GM21576 (cell line): Measurements from ENCODE around the gene CXXC4.

Experiments
- ATAC-seq: cut with Tn5 transposase; IDR thresholded peaks from one replicate; pipeline ENCODE4 v1.9.1; 2021; ENCODE audit warnings: mild to moderate bottlenecking, moderate library complexity; ENCODE audit not compliant: unreplicated experiment

CXXC4 gene

GRCh38 chr4:104490096-104490769, 4.5 kb downstream of the CXXC4 start:
- peak; percentile 43 for ATAC-seq

DNA sequence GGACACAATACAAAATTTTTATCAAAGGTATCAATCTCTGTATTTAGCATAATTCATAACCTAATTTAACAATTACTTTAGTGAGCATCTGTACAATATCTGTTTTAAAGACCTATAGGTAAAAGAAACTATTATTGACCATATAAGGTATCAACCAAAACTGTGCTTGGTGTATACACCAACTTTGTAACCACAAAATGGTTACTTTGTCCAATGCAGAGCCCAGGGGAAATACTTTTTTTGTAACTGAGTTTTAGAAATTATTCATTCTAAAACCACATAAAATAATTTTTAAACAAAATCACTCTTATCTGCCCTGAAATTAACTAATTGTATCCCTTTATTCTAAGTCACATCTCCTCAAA, 5.0 kb downstream of the CXXC4 start:
- peak; percentile 28 for ATAC-seq

GRCh38 chr4:104488151-104488550, 6.5 kb downstream of the CXXC4 start:
- no peak for ATAC-seq

DNA sequence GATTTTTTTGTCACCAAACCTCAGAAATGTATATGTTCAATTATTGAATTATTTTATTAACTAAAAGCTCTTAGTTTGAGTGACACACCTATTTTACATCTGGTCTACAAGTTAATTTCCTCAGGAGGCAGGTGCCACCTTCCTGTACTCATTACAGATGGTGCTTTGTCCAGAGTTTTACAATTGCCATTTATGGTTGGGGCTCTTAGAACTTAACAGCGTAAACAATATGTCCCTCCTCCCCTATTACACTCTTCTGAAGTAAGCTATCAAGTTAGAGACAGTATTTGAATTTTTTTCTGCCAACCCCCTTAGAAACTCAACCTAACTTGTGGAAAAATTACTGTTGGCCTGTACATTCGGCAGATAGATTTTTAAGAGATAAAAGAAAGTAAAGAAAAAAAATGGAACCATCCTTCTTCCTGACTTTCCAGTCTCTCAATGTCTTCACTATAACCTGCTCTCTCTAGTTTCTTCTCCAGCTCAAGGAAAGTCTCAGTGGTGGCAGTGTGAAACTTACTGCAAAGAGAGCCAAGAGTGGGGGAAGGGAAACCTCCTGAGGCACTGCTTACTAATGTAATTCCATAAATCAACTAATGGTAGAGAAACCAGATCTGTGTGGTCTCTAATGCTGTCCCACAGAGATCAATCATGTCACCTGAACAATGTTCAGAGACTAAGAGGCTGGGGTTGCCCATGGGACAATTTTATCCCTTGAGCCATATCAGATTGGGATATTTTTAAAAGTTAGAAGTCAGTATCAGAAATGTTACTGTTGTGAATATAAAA, 7.8 kb downstream of the CXXC4 start:
- ATAC-seq = no peak

GRCh38 chr4:104475652-104476051, 19.0 kb downstream of the CXXC4 start:
- no peak for ATAC-seq

- ATAC-seq = no peak
Observed at GRCh38 chr4:104472766-104473165, 21.9 kb downstream of the CXXC4 start.

GRCh38 chr4:104470770-104471169, 23.9 kb downstream of the CXXC4 start:
- no peak for ATAC-seq

DNA sequence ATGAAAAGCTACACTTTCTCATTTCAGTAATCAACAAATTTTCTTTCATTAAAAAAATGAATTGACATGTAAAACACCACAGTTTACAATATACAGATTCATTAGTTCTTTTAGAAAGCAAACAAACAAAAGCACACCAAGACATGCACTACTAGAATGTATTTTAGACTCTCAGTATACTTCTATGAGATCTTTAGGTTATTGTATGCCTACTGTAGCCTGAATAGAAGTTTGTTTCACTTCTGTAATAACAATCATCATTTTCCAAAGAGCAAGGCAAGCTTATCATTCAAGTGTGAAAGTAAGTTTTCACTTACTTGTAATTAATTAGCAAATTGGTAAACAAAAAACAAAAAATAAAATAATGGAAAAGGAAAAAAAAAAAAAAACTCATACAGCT, 24.9 kb downstream of the CXXC4 start:
- no peak for ATAC-seq

GRCh38 chr4:104465619-104466018, 29.1 kb downstream of the CXXC4 start:
- ATAC-seq = no peak

DNA sequence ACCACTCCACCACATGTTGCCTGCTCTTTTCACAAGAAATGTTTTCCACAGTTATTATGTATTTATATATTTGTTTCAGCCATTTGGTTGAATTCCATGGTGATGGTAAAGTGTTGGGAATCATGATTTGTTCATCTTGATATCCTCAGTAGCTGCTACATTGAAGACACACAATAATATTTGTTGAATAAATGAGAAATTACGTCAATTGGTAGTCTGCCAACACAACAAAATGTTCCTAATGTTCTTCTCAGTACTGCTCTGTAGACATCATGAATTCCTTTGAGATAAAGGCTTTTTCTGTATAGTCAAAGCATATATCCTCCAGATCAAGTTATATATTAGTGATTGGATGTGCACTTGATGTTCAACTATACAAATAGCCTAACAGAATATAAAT, 29.5 kb downstream of the CXXC4 start:
- ATAC-seq = no peak

- no peak for ATAC-seq
Observed at GRCh38 chr4:104462641-104463040, 32.1 kb downstream of the CXXC4 start.

DNA sequence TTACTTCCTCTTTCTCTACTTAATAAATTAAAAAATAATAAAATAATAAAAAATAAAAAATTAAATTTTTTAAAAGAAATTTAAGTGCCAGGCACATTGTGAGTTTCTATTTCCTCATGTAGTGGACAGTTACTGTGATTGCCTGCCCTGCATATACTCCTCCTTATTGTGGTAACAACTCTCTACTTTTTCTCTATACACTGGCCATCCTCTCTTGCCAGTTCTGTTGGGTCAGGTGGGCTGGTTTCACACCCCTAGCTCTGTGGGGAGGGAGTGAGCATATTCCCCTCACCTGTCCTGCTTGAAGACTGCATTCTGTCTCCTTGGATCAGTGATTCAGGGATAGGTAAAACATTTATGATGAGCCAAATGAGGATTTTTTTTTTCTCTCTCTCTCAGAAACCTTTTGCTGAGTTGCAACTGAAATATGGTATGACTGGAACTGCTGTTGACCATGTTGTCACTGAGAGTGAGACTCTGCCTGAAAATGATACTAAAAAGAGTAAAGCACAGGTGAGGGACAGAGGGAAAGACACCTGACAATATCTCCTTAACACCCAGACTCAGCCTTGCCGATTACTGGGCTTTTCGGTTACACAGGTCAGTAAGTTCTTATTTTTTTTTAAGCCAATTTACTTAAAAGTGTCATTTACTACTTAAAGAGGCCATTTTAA, 37.2 kb downstream of the CXXC4 start:
- no peak for ATAC-seq

DNA sequence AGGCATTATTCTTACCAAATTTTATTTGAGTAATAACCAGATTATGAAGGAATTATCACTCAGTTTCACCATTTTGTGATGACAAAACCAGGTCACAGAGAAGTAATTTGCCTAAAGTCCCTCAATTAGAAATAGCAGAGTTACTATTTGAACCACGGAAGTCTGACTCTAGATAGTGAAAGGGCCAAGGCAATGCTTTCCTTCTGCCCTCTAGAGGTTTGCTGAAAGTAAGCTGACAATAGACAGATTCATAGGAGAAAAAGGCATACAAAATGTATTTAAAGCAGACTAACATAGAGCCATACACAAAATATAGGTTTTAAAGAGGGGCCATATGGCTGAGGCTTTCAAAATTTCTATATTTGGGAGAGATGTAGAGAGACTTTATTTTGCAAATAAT, 43.1 kb downstream of the CXXC4 start:
- peak; percentile 91 for ATAC-seq

DNA sequence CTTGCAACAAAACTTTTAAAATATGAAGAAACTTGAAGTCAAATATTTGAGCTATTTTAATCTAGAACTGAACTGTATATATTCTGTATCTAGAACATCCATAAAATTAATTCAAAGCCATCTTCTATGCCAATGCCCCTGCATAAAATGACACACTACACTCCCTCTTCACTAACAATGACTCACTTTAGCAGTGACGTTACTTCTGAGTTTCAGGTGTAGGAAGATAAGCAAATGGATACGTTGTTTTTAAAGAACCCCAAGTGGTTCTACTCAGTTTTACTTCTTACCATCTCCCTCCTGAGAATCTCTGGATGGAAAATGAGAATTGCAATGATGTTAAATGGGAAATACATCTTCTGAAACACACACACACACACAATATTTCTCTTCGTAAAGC, 45.2 kb downstream of the CXXC4 start:
- no peak for ATAC-seq

DNA sequence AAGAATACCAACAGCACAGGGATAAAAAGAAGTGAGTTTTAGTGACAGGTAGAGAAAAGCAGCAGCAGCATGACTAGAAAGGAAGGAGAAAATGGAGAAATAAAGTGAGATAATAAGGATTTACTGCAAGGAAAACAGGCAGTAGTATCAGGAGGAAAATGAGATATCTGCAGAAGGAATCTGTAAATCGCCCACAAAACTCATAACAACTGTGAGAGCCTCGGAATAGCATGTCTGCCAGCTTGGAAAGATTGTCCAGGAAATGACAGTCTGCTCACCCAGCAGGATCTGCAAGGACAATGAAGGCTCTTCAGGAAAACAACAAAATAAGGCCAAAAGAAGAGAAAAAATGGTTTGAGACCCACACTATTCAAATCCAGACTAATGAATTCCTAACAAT, 47.4 kb downstream of the CXXC4 start:
- no peak for ATAC-seq

- ATAC-seq = no peak
Observed at GRCh38 chr4:104446431-104447278, 48.0 kb downstream of the CXXC4 start.

- no peak for ATAC-seq
Observed at GRCh38 chr4:104444685-104445084, 50.0 kb downstream of the CXXC4 start.

DNA sequence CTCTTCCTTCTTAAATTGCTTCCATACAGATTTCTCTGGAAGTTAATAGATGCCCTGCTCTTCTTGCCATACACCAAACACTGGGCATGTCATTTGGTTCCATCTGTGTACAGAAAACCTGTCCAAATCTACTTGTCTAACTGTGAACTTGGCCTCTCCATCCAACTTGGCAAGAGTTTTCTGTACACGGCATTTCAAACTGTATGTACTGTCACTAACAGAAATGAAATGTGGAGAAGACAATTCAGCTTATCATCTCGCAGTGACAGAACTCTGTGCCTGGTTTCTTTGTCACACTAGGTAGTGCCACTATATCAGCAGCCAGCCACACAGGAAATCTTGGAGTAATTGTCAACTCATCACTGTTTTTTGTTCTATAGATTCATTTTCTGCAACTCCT, 58.2 kb downstream of the CXXC4 start:
- no peak for ATAC-seq

DNA sequence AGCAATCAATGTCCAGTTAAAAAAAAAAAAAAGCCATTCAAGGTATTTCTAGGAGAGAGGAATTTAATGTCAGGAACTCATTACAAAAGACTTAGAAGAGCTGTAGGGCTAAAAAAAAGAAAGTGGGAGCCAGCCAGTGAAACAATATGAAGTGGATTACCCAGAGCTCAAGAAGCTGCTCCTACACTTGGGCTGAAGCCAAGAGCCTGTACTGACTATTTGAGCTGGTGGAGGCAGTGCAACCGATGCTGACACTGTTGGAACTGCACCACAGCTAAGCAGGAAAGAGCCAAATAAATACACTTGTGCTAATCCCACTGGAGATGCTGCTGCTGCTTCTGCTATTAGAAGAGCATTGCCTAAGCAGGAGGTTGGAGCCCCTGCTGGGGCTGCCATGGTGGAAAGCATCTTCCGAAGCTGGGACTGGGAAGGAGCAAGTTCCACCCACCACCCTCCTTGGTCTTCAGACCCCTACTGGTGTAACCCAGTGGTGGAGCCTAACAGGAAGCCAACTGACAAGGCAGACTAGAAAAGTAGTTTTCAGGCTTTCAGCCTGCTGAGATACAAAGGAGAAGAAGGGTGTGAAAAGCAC, 65.4 kb downstream of the CXXC4 start:
- no peak for ATAC-seq

GRCh38 chr4:104425948-104426347, 68.7 kb downstream of the CXXC4 start:
- ATAC-seq = no peak

DNA sequence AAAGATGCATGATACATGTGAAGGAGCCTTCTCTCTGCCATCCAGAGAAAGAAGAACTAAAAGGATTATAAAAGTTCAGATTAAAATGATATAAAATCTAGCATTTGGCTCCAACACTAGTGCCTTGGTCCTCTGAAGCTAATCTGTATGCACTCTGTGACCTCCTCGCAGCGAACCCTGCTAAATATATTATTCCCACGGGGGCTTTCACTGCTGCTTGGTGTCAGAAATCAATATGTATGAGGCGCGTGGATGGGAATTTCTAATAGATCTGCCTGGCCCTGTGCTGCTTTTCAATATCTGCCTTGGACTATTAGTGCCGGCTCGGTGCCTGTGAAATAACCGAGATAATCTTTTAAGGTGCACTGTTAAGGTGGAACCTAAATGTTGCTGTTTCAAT, 69.7 kb downstream of the CXXC4 start:
- no peak for ATAC-seq
